Liver (tissue), 9 donors: ENCODE data around the gene COL27A1. TPM values are rescaled to one million over a fixed set of nuclear protein-coding genes. Genes with fewer than 3 reads are reported as not detected.

Experiments
- DNase-seq: peaks from one replicate; pipeline ENCODE4 v3.0.0-alpha.2; 2017; ENCODE audit warnings: low spot score
- H3K27ac ChIP-seq, 2 donors: one replicate each; pipeline ENCODE4 v1.7.0; 2013; ENCODE audit warnings: inconsistent platforms in 2 of 2, low read length in 2 of 2, control low read depth in 1 of 2, low read depth in 1 of 2, mild to moderate bottlenecking in 1 of 2
- H3K27me3 ChIP-seq, 4 donors: one replicate each; pipeline versions ENCODE4 v1.6.1 to v1.7.0; 2013; ENCODE audit warnings: low read length in 3 of 4, inconsistent platforms in 1 of 4, mild to moderate bottlenecking in 1 of 4, moderate library complexity in 1 of 4; ENCODE audit not compliant: control insufficient read depth in 4 of 4, insufficient read depth in 4 of 4
- H3K36me3 ChIP-seq, 4 donors: one replicate each; pipeline versions ENCODE4 v1.6.1 to v1.7.0; 2013; ENCODE audit warnings: low read length in 3 of 4, mild to moderate bottlenecking in 3 of 4, low read depth in 1 of 4, moderate library complexity in 1 of 4; ENCODE audit not compliant: control insufficient read depth in 4 of 4, insufficient read depth in 3 of 4
- H3K4me1 ChIP-seq, 4 donors: one replicate each; pipeline versions ENCODE4 v1.6.1 to v1.7.0; 2013; ENCODE audit warnings: low read length in 3 of 4, mild to moderate bottlenecking in 3 of 4, moderate library complexity in 1 of 4; ENCODE audit not compliant: control insufficient read depth in 4 of 4, insufficient read depth in 4 of 4
- H3K4me3 ChIP-seq, 3 donors: one replicate each; pipeline versions ENCODE4 v1.6.1 to v1.7.0; 2013; ENCODE audit warnings: low read length in 3 of 3, control low read depth in 1 of 3, low read depth in 1 of 3, mild to moderate bottlenecking in 1 of 3
- H3K9ac ChIP-seq, 2 donors: one replicate each; pipeline ENCODE4 v1.7.0; 2013; ENCODE audit warnings: low read length in 2 of 2, mild to moderate bottlenecking in 2 of 2, moderate library complexity in 2 of 2, control low read depth in 1 of 2, low read depth in 1 of 2
- H3K9me3 ChIP-seq, 4 donors: one replicate each; pipeline versions ENCODE4 v1.6.1 to v1.7.0; 2013; ENCODE audit warnings: low read length in 3 of 4; ENCODE audit not compliant: control insufficient read depth in 4 of 4
- CTCF ChIP-seq: fragments of 150-350 bp; IDR thresholded peaks from 2 replicates; pipeline ENCODE4 v1.5.1; 2017; ENCODE audit warnings: improper control_type of control experiment, low read depth, low read length; ENCODE audit not compliant: missing input control
- FOXA1 ChIP-seq: IDR thresholded peaks from 2 replicates; pipeline ENCODE4 v1.6.1; 2016; ENCODE audit warnings: antibody characterized with exemption
- FOXA2 ChIP-seq: IDR thresholded peaks from 2 replicates; pipeline ENCODE4 v1.6.1; 2016; ENCODE audit warnings: antibody characterized with exemption
- GABPA ChIP-seq, 2 donors: IDR thresholded peaks in 1 of 2; conservative IDR thresholded peaks in 1 of 2; 2 replicates each; pipeline ENCODE4 v1.6.1; 2016; ENCODE audit warnings: antibody characterized with exemption in 2 of 2, mild to moderate bottlenecking in 1 of 2, moderate library complexity in 1 of 2
- HNF4G ChIP-seq: IDR thresholded peaks from 2 replicates; pipeline ENCODE4 v1.6.1; 2016; ENCODE audit warnings: antibody characterized with exemption
- JUND ChIP-seq, 2 donors: IDR thresholded peaks; 2 replicates each; pipeline ENCODE4 v1.6.1; 2016; ENCODE audit warnings: antibody characterized with exemption in 2 of 2
- MAX ChIP-seq: IDR thresholded peaks from 2 replicates; pipeline ENCODE4 v1.6.1; 2016; ENCODE audit warnings: antibody characterized with exemption
- RAD21 ChIP-seq, 2 donors: IDR thresholded peaks; 2 replicates each; pipeline ENCODE4 v1.6.1; 2016; ENCODE audit warnings: antibody characterized with exemption in 2 of 2, mild to moderate bottlenecking in 2 of 2
- REST ChIP-seq: IDR thresholded peaks from 2 replicates; pipeline ENCODE4 v1.6.1; 2016; ENCODE audit warnings: antibody characterized with exemption, mild to moderate bottlenecking
- RXRA ChIP-seq, 2 donors: IDR thresholded peaks; 2 replicates each; pipeline ENCODE4 v1.6.1; 2017 to 2018; ENCODE audit warnings: antibody characterized with exemption in 2 of 2, mild to moderate bottlenecking in 1 of 2
- SP1 ChIP-seq: IDR thresholded peaks from 2 replicates; pipeline ENCODE4 v1.6.1; 2018; ENCODE audit warnings: antibody characterized with exemption, mild to moderate bottlenecking
- YY1 ChIP-seq: IDR thresholded peaks from 2 replicates; pipeline ENCODE4 v1.6.1; 2016; ENCODE audit warnings: antibody characterized with exemption, mild to moderate bottlenecking
- WGBS: extraction: QIAGEN DNeasy Blood & Tissue Kit; methylation state at CpG from one replicate; pipeline ENCODE4 v1.1.7; 2013; 5-methylcytosine and 5-hydroxymethylcytosine counted together
- polyA plus RNA-seq, 2 donors: library from polyadenylated mRNA; stranded (reverse) in 1 of 2; unstranded in 1 of 2; fragments of 200-250 nt in 1 of 2; fragments of >200 nt in 1 of 2; fragmentation: Nextera tagmentation in 1 of 2; extraction: Ambion mirVana in 1 of 2; gene quantifications; one replicate each; pipeline versions ENCODE4 v1.2.1 to v1.2.3, GENCODE V29; 2013 to 2015
- total RNA-seq, 2 donors: library from RNA; depleted of rRNA; stranded (reverse); fragments of >200 nt; gene quantifications; one replicate each; pipeline ENCODE4 v1.2.3, GENCODE V29; 2014
- donor health status: healthy.
- donor health status: healthy.
- donor health status: healthy.
- donor health status: healthy.
- donor health status: healthy.

Gene COL27A1
- total and polyA plus RNA-seq, 4 donors = 7.0 to 20.4 (median 12.0) TPM

DNA sequence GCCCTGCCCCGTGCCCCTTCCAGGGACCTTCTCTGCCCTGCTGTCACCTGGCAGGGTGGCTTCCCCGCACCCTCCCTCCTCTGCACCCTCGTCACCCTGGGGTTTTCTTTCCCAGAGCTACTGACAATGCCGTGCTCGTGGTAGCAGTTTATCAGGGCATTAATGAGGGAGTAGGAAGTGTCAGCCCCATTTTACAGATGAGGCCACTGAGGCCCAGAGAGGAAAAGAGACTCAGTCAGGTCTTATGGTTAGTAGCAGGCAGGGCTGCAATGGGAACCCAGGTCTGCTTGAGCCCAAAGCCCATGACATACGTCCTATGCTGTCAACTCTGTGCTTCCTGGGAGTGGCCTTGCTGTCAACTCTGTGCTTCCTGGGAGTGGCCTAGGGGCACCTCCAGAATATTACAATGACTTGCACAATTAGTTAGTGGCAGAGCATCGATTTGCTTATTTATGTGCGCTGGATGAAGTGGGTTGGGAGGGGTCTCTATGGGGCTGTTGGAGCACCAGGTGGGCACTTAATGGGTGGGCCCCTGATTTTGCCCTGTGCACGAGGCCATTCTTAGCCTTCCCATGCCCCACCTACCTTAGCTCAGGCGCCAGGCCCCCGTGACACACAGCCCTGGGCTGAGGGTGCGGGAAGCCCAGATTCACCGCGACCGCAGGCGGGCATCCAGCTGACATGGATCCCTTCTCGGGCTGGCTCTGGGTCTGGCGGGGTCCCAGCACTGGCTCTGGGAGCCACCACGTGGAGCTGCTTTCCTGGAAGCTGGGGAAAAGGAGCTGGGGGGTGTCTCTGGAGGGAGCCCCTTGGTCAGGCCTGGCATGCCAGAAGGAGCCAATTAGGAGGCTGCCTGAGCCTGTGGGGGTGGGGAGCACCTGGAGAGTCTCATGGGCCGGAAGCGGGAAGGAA is 85.6 kb downstream of the COL27A1 start:
- Histone ChIP-seq H3K36me3 (peaks cover 1 to 12% (median 8%) of the 10 kb centered on the region in 4 donors), H3K9me3 (no peaks in the 10 kb centered on the region), H3K4me3 (no peak overlapping the region), H3K27me3 (no peaks in the 10 kb centered on the region), H3K4me1 (peaks cover 0 to 25% (median 17%) of the 10 kb centered on the region in 4 donors), H3K27ac (no peak overlapping the region), H3K9ac (no peak overlapping the region)
- no peak for DNase-seq
- no peak for TF ChIP-seq CTCF
- no peak for TF ChIP-seq FOXA1
- no peak for TF ChIP-seq RXRA (IDR thresholded peaks at IDR 0.05)
- TF ChIP-seq RAD21 (IDR thresholded peaks at IDR 0.05) = no peak
- no peak for TF ChIP-seq GABPA (IDR thresholded peaks at IDR 0.05 in 1 of 2, conservative IDR thresholded peaks at IDR 0.05 in 1 of 2)
- WGBS = 90% methylated on average over 21 of the region's 21 CpGs

GRCh38 chr9:114242837-114243236 is 87.5 kb downstream of the COL27A1 start:
- no peak for DNase-seq
- Histone ChIP-seq H3K27me3 (no peaks in the 10 kb centered on the region), H3K36me3 (peaks cover 1 to 12% (median 9%) of the 10 kb centered on the region in 4 donors), H3K27ac (no peak overlapping the region), H3K9me3 (no peaks in the 10 kb centered on the region), H3K4me3 (no peak overlapping the region), H3K4me1 (peaks cover 0 to 15% (median 9%) of the 10 kb centered on the region in 4 donors), H3K9ac (no peak overlapping the region)
- WGBS = 92% methylated on average over 8 of the region's 8 CpGs
- no peak for TF ChIP-seq RXRA (IDR thresholded peaks at IDR 0.05)
- TF ChIP-seq FOXA1 = no peak
- TF ChIP-seq JUND (IDR thresholded peaks at IDR 0.05) = no peak
- no peak for TF ChIP-seq SP1
- TF ChIP-seq YY1 = no peak
- no peak for TF ChIP-seq REST
- TF ChIP-seq FOXA2 = no peak
- no peak for TF ChIP-seq MAX
- no peak for TF ChIP-seq CTCF
- TF ChIP-seq GABPA (IDR thresholded peaks at IDR 0.05 in 1 of 2, conservative IDR thresholded peaks at IDR 0.05 in 1 of 2) = no peak
- TF ChIP-seq HNF4G = no peak
- no peak for TF ChIP-seq RAD21 (IDR thresholded peaks at IDR 0.05)
